Subcutaneous adipose tissue (tissue), 4 donors: ENCODE results near the gene CD164L2. TPM values are rescaled to one million over a fixed set of nuclear protein-coding genes. Genes with fewer than 3 reads are reported as not detected.

Source experiments
- CTCF ChIP-seq: fragments of 450-650 bp; IDR thresholded peaks from one replicate; pipeline ENCODE4 v1.5.1; 2016; ENCODE audit warnings: low read depth, mild to moderate bottlenecking, control low read depth, antibody characterized with exemption, moderate library complexity
- total RNA-seq, 4 donors: library from RNA; depleted of rRNA; stranded (reverse); fragments of >200 nt; gene quantifications; one replicate each; pipeline ENCODE4 v1.1.0, GENCODE V29; 2016

The CD164L2 gene
- total RNA-seq, 4 donors from 2014 or later = not detected

DNA sequence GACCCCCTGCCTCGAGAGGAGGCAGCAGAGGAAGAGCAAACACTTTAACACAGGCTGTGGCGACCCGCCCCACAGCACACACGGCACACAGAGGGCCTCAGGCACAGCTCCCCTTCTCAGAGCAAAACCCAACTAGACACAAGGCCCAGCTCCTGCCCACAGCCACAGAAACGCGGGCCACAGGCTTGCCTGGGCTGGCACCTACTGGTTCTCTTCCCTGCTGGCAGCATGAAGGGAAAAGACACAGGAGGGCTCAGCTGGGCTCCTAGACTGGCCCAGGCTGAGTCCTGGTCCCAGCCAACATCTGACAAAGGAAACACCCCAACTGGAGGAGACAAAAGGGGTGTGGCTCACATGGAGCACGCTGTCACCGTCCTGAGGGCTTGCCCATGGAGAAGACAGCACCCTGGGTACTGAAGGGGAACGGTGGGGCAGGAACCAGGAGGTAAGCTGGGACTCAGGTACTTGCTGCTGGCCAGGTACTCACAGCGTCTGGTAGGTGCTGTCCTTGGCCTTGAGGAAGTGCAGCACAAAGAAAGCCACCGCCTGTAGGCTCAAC lies 3.5 kb downstream of the CD164L2 start:
- TF ChIP-seq CTCF = no peak

DNA sequence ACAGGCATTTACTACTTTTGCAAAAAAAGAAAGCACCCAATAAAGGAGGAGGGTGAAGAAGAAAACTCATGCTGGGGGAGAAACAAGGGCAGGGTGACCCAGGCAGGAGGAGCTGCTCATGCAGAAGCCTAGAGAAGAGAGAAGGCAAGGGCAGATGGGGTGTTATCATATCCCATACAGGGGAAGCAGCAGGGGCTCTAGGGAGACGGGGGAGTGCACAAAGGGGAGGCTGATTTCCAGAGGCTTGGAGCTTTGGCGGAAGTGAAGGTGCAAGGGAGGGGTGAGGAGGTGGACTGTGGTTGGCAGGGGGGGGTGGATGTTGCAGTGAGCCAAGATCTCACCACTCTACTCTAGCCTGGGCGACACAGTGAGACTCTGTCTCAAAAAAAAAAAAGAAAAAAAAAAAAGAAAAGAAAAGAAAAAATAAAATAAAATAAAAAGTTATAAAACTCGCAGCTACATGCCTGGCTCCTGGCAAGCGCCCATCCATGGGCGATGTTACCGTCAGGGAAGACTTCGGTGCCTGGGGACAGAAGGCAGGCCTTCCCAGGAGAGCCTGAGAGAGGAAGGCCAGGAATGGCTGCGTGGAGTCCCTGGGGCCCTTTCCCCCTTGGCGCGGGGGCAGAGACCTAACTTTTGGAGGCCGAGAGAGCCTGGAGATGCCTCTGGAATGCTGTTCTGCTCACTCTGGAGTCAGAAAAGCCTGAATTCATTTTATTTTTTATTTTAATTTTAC lies 5.2 kb downstream of the CD164L2 start:
- TF ChIP-seq CTCF = no peak

DNA sequence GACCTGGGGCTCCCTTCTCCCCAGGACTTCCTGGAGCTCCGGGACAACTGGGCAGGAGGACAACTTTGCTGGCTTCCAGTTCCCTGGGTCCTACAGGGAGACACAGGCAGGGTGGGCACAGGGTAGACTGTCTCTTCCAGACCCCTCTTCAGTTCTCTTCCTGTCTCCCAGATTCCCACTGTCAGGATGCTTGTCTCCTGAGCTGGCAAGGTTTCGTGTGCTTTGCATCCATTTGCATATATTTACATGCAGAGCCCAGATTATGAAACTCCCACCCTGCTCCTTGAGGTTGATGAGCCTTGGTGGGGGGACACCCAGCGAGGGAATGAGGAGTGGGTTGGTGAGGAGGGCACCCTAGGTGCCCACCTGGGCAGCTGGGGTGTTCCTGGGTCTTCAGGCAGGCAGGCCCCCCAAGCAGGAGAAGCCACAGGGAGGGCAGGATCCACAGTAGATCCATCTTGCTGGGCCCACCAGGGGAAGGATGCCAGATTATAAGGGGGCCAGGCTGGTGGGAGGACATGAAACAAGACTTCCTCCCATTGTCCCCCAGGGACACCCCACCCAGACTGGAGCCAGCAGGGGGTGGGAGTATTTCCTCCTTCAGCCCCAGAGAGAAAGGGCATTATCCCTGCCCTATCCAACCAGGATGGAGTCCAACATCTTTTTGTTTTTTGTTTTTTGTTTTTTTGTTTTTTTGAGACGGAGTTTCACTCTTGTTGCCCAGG lies 8.6 kb downstream of the CD164L2 start, which contains the start of gene FCN3:
FCN3 (minus strand) TSS at position 463 of the 725 bp plus-strand sequence; CDS start at position 457, 6 bp downstream.
- no peak for TF ChIP-seq CTCF

- no peak for TF ChIP-seq CTCF
Measured at GRCh38 chr1:27372808-27373690, 10.1 kb downstream of the CD164L2 start.

- no peak for TF ChIP-seq CTCF
Measured at GRCh38 chr1:27372022-27372807, 10.9 kb downstream of the CD164L2 start.

GRCh38 chr1:27368869-27369582 lies 14.1 kb downstream of the CD164L2 start:
- no peak for TF ChIP-seq CTCF
